Choroid plexus epithelial cell (primary cell): ENCODE results near the gene HTR2A.

ENCODE experiments used
- DNase-seq: peaks from one replicate; pipeline ENCODE4 v3.0.0-alpha.2; 2010; ENCODE audit warnings: low read depth
- H3K4me3 ChIP-seq: 2 replicates; pipeline ENCODE4 v1.5.1; 2011; ENCODE audit warnings: low read depth, mild to moderate bottlenecking, control low read depth, low read length, moderate library complexity
- CTCF ChIP-seq: conservative IDR thresholded peaks from 2 replicates; pipeline ENCODE4 v1.5.1; 2011; ENCODE audit warnings: low read depth, mild to moderate bottlenecking, control low read depth, inconsistent platforms, low read length, moderate library complexity

The HTR2A gene

GRCh38 chr13:46913757-46914156 lies 16.9 kb upstream of the HTR2A start:
- TF ChIP-seq CTCF: no peak
- H3K4me3 ChIP-seq: no peak overlapping the region
- DNase-seq: no peak

GRCh38 chr13:46909042-46909441 lies 12.2 kb upstream of the HTR2A start:
- no peak for TF ChIP-seq CTCF
- H3K4me3 ChIP-seq: no peak overlapping the region
- no peak for DNase-seq

- TF ChIP-seq CTCF: no peak
- DNase-seq: peak; percentile 47
- no peak overlapping the region for H3K4me3 ChIP-seq
These were observed 11.6 kb upstream of the HTR2A start for GRCh38 chr13:46908501-46908900.

- DNase-seq: no peak
- TF ChIP-seq CTCF: no peak
- H3K4me3 ChIP-seq: no peak overlapping the region
These were observed 9.6 kb upstream of the HTR2A start for GRCh38 chr13:46906405-46906804.

GRCh38 chr13:46905249-46905648 lies 8.4 kb upstream of the HTR2A start:
- DNase-seq: peak; percentile 58
- peak; percentile 52 for TF ChIP-seq CTCF
- H3K4me3 ChIP-seq: no peak overlapping the region

- DNase-seq: peak; percentile 77
- no peak for TF ChIP-seq CTCF
- H3K4me3 ChIP-seq: no peak overlapping the region
These were observed 6.9 kb upstream of the HTR2A start for GRCh38 chr13:46903748-46904147.

- no peak for DNase-seq
- no peak for TF ChIP-seq CTCF
- no peak overlapping the region for H3K4me3 ChIP-seq
These were observed 4.9 kb upstream of the HTR2A start for GRCh38 chr13:46901721-46902120.
